Endodermal cell (in vitro differentiated cells): ENCODE data around the gene DVL3. TPM values are rescaled to one million over a fixed set of nuclear protein-coding genes. Genes with fewer than 3 reads are reported as not detected.

Experiments used
- DNase-seq: peaks from one replicate; pipeline ENCODE4 v3.0.0-alpha.2; 2017
- H3K27ac ChIP-seq: 2 replicates; pipeline ENCODE4 v1.5.1; 2013; ENCODE audit warnings: mild to moderate bottlenecking, low read depth, low read length, moderate library complexity
- H3K27me3 ChIP-seq: 2 replicates; pipeline ENCODE4 v1.6.1; 2013; ENCODE audit warnings: mild to moderate bottlenecking, low read length, moderate library complexity; ENCODE audit not compliant: insufficient read depth, control insufficient read depth, poor library complexity, severe bottlenecking
- H3K36me3 ChIP-seq: 2 replicates; pipeline ENCODE4 v1.7.0; 2013; ENCODE audit warnings: mild to moderate bottlenecking, low read length, moderate library complexity; ENCODE audit not compliant: control insufficient read depth, insufficient read depth
- H3K4me1 ChIP-seq: one replicate; pipeline ENCODE4 v1.7.0; 2013; ENCODE audit warnings: low read length; ENCODE audit not compliant: control insufficient read depth, insufficient read depth
- H3K4me3 ChIP-seq: 2 replicates; pipeline ENCODE4 v1.5.1; 2013; ENCODE audit warnings: mild to moderate bottlenecking, low read length, moderate library complexity
- H3K9ac ChIP-seq: 2 replicates; pipeline ENCODE4 v1.6.1; 2013; ENCODE audit warnings: mild to moderate bottlenecking, low read length, moderate library complexity; ENCODE audit not compliant: poor library complexity, severe bottlenecking; ENCODE audit errors: extremely low read depth
- H3K9me3 ChIP-seq: 2 replicates; pipeline ENCODE4 v1.6.1; 2013; ENCODE audit warnings: mild to moderate bottlenecking, low read length, moderate library complexity; ENCODE audit not compliant: control insufficient read depth
- H3K27ac Mint-ChIP-seq: 2 replicates; pipeline ENCODE4 v1.8.0; 2020; ENCODE audit warnings: mixed read lengths
- H3K27me3 Mint-ChIP-seq: 2 replicates; pipeline ENCODE4 v1.8.0; 2021; ENCODE audit warnings: mild to moderate bottlenecking, mixed read lengths; ENCODE audit not compliant: insufficient read depth
- H3K36me3 Mint-ChIP-seq: 2 replicates; pipeline ENCODE4 v1.8.0; 2020; ENCODE audit warnings: low read depth, mixed read lengths
- H3K4me1 Mint-ChIP-seq: 2 replicates; pipeline ENCODE4 v1.8.0; 2020; ENCODE audit warnings: mixed read lengths
- H3K4me3 Mint-ChIP-seq: 2 replicates; pipeline ENCODE4 v1.8.0; 2020; ENCODE audit warnings: mild to moderate bottlenecking, moderate library complexity, mixed read lengths
- H3K9me3 Mint-ChIP-seq: 2 replicates; pipeline ENCODE4 v1.8.0; 2020; ENCODE audit warnings: mild to moderate bottlenecking, mixed read lengths
- CTCF ChIP-seq: fragments of 200-600 bp; sonication (generic); conservative IDR thresholded peaks from 2 replicates; pipeline ENCODE4 v1.5.0; 2021; ENCODE audit warnings: antibody characterized with exemption, mild to moderate bottlenecking
- WGBS, 2 experiments: methylation state at CpG; one replicate each; pipeline versions ENCODE4 v1.1.5 to v1.1.7; 2013; ENCODE audit warnings: missing lambda C conversion rate in 2 of 2, mixed read lengths in 1 of 2; ENCODE audit not compliant: insufficient coverage in 1 of 2, insufficient read length in 1 of 2; 5-methylcytosine and 5-hydroxymethylcytosine counted together
- total RNA-seq, 2 donors: library from RNA; stranded (reverse); fragmentation: NEBNext Ultra II Directional in 1 of 2; extraction: Animal tissue kit (Norgen Biotek cat#: 25700) in 1 of 2; gene quantifications; 2 replicates in 1 of 2; 3 replicates in 1 of 2; pipeline ENCODE4 v1.2.1, GENCODE V29; 2021

DVL3 gene
- total RNA-seq, 2 donors from 2014 or later, result 90.5 to 95.1 TPM

GRCh38 chr3:184183679-184184078 is 28.5 kb downstream of the DVL3 start:
- H3K36me3 ChIP-seq, result peaks cover 79% of the 10 kb centered on the region
- no peaks in the 10 kb centered on the region for H3K4me1 ChIP-seq
- WGBS, 2 experiments, result 95% methylated on average over 5 of the region's 5 CpGs; no CpG with 5 or more reads in 1 of the 2 experiments
- TF ChIP-seq CTCF, result no peak
- Mint-ChIP-seq H3K9me3 (no peaks in the 10 kb centered on the region), H3K4me1 (peaks cover 31% of the 10 kb centered on the region), H3K27ac (peak overlapping the region; percentile 41), H3K4me3 (no peak overlapping the region), H3K27me3 (no peaks in the 10 kb centered on the region), H3K36me3 (peaks cover 69% of the 10 kb centered on the region)
- H3K27me3 ChIP-seq, result no peaks in the 10 kb centered on the region
- no peak for DNase-seq
- no peaks in the 10 kb centered on the region for H3K9me3 ChIP-seq
- no peak overlapping the region for H3K9ac ChIP-seq
- H3K27ac ChIP-seq, result no peak overlapping the region
- H3K4me3 ChIP-seq, result no peak overlapping the region

GRCh38 chr3:184184546-184185230 is 29.5 kb downstream of the DVL3 start:
- no peak for TF ChIP-seq CTCF
- Histone ChIP-seq H3K4me3 (peak overlapping the region; percentile 73), H3K4me1 (no peaks in the 10 kb centered on the region), H3K9ac (peak overlapping the region; percentile 72), H3K36me3 (peaks cover 78% of the 10 kb centered on the region), H3K27ac (peak overlapping the region; percentile 92), H3K9me3 (no peaks in the 10 kb centered on the region), H3K27me3 (no peaks in the 10 kb centered on the region)
- peaks cover 68% of the 10 kb centered on the region for H3K36me3 Mint-ChIP-seq
- H3K9me3 Mint-ChIP-seq, result no peaks in the 10 kb centered on the region
- H3K27me3 Mint-ChIP-seq, result no peaks in the 10 kb centered on the region
- peak overlapping the region; percentile 98 for H3K4me3 Mint-ChIP-seq
- DNase-seq, result no peak
- peak overlapping the region; percentile 99 for H3K27ac Mint-ChIP-seq
- 94 to 96% methylated on average over 14 to 18 of the region's 18 CpGs for WGBS, 2 experiments
- H3K4me1 Mint-ChIP-seq, result peaks cover 31% of the 10 kb centered on the region

- Histone ChIP-seq H3K4me3 (peak overlapping the region; percentile 94), H3K27ac (peak overlapping the region; percentile 92), H3K4me1 (no peaks in the 10 kb centered on the region), H3K9ac (peak overlapping the region; percentile 72), H3K9me3 (no peaks in the 10 kb centered on the region), H3K27me3 (no peaks in the 10 kb centered on the region), H3K36me3 (peaks cover 78% of the 10 kb centered on the region)
- Mint-ChIP-seq H3K27ac (peak overlapping the region; percentile 99), H3K27me3 (no peaks in the 10 kb centered on the region), H3K36me3 (peaks cover 66% of the 10 kb centered on the region), H3K4me3 (peak overlapping the region; percentile 98), H3K4me1 (peaks cover 31% of the 10 kb centered on the region), H3K9me3 (no peaks in the 10 kb centered on the region)
- TF ChIP-seq CTCF, result no peak
- peak; percentile 100 for DNase-seq
- 2 to 4% methylated on average over 24 to 55 of the region's 55 CpGs for WGBS, 2 experiments
Observed at GRCh38 chr3:184185461-184186183, 30.4 kb downstream of the DVL3 start.
